Subcutaneous preadipocyte (primary cell): ENCODE results near the gene NUFIP2. TPM values are rescaled to one million over a fixed set of nuclear protein-coding genes. Genes with fewer than 3 reads are reported as not detected.

Experiments
- total RNA-seq: library from RNA; depleted of rRNA; stranded (reverse); fragments of >200 nt; gene quantifications from 2 replicates; pipeline ENCODE4 v1.2.3, GENCODE V29; 2012

The NUFIP2 gene
- 41.1 and 42.6 TPM in 2 replicates for total RNA-seq

GRCh38 chr17:29293890-29294579, at the start of gene NUFIP2:
TSS of gene NUFIP2 (minus strand) at chr17:29294148. CDS start at chr17:29294059, 89 bp downstream.

DNA sequence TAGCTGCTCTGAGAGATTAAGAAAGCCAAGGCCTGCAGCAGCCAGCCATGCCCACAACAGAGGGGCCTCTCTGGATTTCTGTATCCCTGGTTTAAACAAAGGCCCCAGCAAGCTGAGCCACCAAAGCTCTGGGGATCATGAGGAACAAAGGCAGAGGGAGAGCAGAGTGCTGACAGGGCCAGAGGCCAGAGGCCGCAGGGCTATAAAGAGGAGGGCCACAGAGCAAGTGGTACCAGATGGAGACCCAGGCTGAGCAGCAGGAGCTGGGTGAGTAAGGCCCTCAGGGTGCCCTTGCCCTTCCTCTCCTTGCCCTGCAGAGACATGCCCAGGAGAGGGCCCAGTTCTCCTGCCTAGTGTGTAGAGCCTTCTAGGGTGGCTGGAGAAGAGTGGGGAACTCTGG, 47.3 kb downstream of the NUFIP2 start, which contains the start of gene CRYBA1:
TSS of gene CRYBA1 (plus strand) at position 232 of the 400 bp plus-strand sequence. CDS start at position 237, 5 bp downstream.

Other genes with a start within 250 kb of the NUFIP2 start
- gene MYO18A, start 113.8 kb downstream of the NUFIP2 start, total RNA-seq: 35.3 and 36.8 TPM in 2 replicates
- not detected in 2 replicates for gene CRYBA1, start 47.3 kb downstream of the NUFIP2 start, total RNA-seq
- gene TAOK1, start 96.2 kb upstream of the NUFIP2 start, total RNA-seq: 37.5 and 53.8 TPM in 2 replicates